HCT116 (cell line): Measurements from ENCODE around the gene HIVEP3. TPM values are rescaled to one million over a fixed set of nuclear protein-coding genes. Genes with fewer than 3 reads are reported as not detected.
A peak's percentile ranks its signal among the peaks of the same experiment; 100 is the strongest.

Source experiments
- ATAC-seq: fragments of 200-7000 bp; cut with Tn5 transposase; 2 replicates; pipeline ENCODE4 v1.9.1; 2020; ENCODE audit warnings: mild to moderate bottlenecking, moderate library complexity
- BruUV-seq: library from RNA; stranded (reverse); fragments of 400-500 nt; replicated peaks from 2 replicates; lab custom pipeline; 2021; lab: Mats Ljungman, UMichigan
- CTCF ChIA-PET: fragments of 300-600 bp; sonication (Branson Sonifier 250); formaldehyde crosslinking; loops from one replicate; lab custom pipeline; 2021; ENCODE audit warnings: antibody characterized with exemption; lab: Charles Lee
- POLR2A ChIA-PET: fragments of 300-600, 350-600 bp; sonication (Branson Sonifier 250); formaldehyde crosslinking; loops from one replicate; lab custom pipeline; 2021; ENCODE audit warnings: antibody characterized with exemption; lab: Charles Lee
- RAD21 ChIA-PET, 2 experiments: fragments of 300-600 bp; sonication (Branson Sonifier 250); formaldehyde crosslinking; loops; one replicate each; lab custom pipeline; 2023; ENCODE audit warnings: low total read pairs in 2 of 2; ENCODE audit not compliant: uncharacterized antibody in 2 of 2, unreplicated experiment in 2 of 2, low non-redundant PET in 1 of 2; lab: Charles Lee
- DNase-seq: peaks from one replicate; pipeline ENCODE4 v3.0.0-alpha.2; 2010; ENCODE audit warnings: low read depth, low spot score
- H2AFZ ChIP-seq: fragments of 200-600 bp; shearing (Covaris generic), sonication (generic); 2 replicates; pipeline ENCODE4 v1.6.1; 2017; ENCODE audit warnings: low read depth, mixed run types, mixed read lengths, antibody characterized with exemption, low read length; ENCODE audit not compliant: poor library complexity, severe bottlenecking
- H3K27ac ChIP-seq: 2 replicates; pipeline ENCODE4 v1.5.1; 2012; ENCODE audit warnings: low read depth, low read length
- H3K27me3 ChIP-seq: fragments of 200-600 bp; sonication (generic); 2 replicates; pipeline ENCODE4 v1.6.1; 2016; ENCODE audit warnings: mixed run types, low read length, mixed read lengths; ENCODE audit not compliant: insufficient read depth
- H3K36me3 ChIP-seq, 2 experiments: fragments of 200-500 bp in 1 of 2; fragments of 200-600 bp in 1 of 2; sonication (Bioruptor generic) in 1 of 2; sonication (generic) in 1 of 2; 2 replicates each; pipeline versions ENCODE4 v1.5.1 to v1.6.1; 2014 to 2016; ENCODE audit warnings: low read length in 2 of 2, inconsistent platforms in 1 of 2, mixed read lengths in 1 of 2, mixed run types in 1 of 2; ENCODE audit not compliant: insufficient read depth in 2 of 2, control insufficient read depth in 1 of 2
- H3K4me1 ChIP-seq, 2 experiments: fragments of 200-600 bp in 1 of 2; sonication (generic) in 1 of 2; 2 replicates each; pipeline versions ENCODE4 v1.5.1 to v1.6.1; 2012 to 2017; ENCODE audit warnings: low read length in 2 of 2, inconsistent platforms in 1 of 2, mild to moderate bottlenecking in 1 of 2, mixed read lengths in 1 of 2, mixed run types in 1 of 2, moderate library complexity in 1 of 2; ENCODE audit not compliant: insufficient read depth in 2 of 2, control insufficient read depth in 1 of 2
- H3K4me2 ChIP-seq: fragments of 200-600 bp; sonication (generic); 2 replicates; pipeline ENCODE4 v1.6.1; 2017; ENCODE audit warnings: mixed run types, low read length, mixed read lengths
- H3K4me3 ChIP-seq, 2 experiments: fragments of 200-600 bp in 1 of 2; sonication (generic) in 1 of 2; replicated peaks in 1 of 2; 2 replicates each; pipeline ENCODE4 v1.5.1; 2011 to 2016; ENCODE audit warnings: low read length in 2 of 2, control low read depth in 1 of 2, low read depth in 1 of 2, mild to moderate bottlenecking in 1 of 2, mixed read lengths in 1 of 2, mixed run types in 1 of 2
- H3K79me2 ChIP-seq: fragments of 200-600 bp; sonication (generic); 2 replicates; pipeline ENCODE4 v1.6.1; 2017; ENCODE audit warnings: mild to moderate bottlenecking, mixed run types, low read length, moderate library complexity, mixed read lengths; ENCODE audit not compliant: insufficient read depth
- H3K9ac ChIP-seq: fragments of 200-600 bp; sonication (generic); 2 replicates; pipeline ENCODE4 v1.6.1; 2016; ENCODE audit warnings: low read length, mixed read lengths
- H3K9me2 ChIP-seq: fragments of 200-600 bp; sonication (generic), shearing (Covaris generic); 2 replicates; pipeline ENCODE4 v1.6.1; 2017; ENCODE audit warnings: mixed run types, mild to moderate bottlenecking, moderate library complexity; ENCODE audit not compliant: insufficient read depth
- H3K9me3 ChIP-seq, 2 experiments: fragments of 200-500 bp in 1 of 2; fragments of 200-600 bp in 1 of 2; sonication (Bioruptor generic) in 1 of 2; sonication (generic) in 1 of 2; 2 replicates each; pipeline ENCODE4 v1.6.1; 2014 to 2017; ENCODE audit warnings: low read length in 2 of 2, mixed read lengths in 2 of 2, inconsistent platforms in 1 of 2, low read depth in 1 of 2, mild to moderate bottlenecking in 1 of 2, mixed run types in 1 of 2, moderate library complexity in 1 of 2; ENCODE audit not compliant: control insufficient read depth in 1 of 2, insufficient read depth in 1 of 2
- H4K20me1 ChIP-seq: fragments of 200-600 bp; sonication (generic), shearing (Covaris generic); 2 replicates; pipeline ENCODE4 v1.6.1; 2017; ENCODE audit warnings: mixed run types, mild to moderate bottlenecking, moderate library complexity; ENCODE audit not compliant: insufficient read depth
- CBX3 ChIP-seq: IDR thresholded peaks from 2 replicates; pipeline ENCODE4 v1.6.1; 2012; ENCODE audit warnings: low read depth
- CEBPB ChIP-seq: IDR thresholded peaks from 2 replicates; pipeline ENCODE4 v1.6.1; 2012; ENCODE audit warnings: low read depth
- ELF1 ChIP-seq: IDR thresholded peaks from 2 replicates; pipeline ENCODE4 v1.6.1; 2012; ENCODE audit warnings: low read depth, borderline replicate concordance
- EZH2 ChIP-seq: fragments of 200-600 bp; sonication (generic); IDR thresholded peaks from 2 replicates; pipeline ENCODE4 v1.6.1; 2017; ENCODE audit warnings: antibody characterized with exemption, mixed run types
- FOSL1 ChIP-seq: IDR thresholded peaks from 2 replicates; pipeline ENCODE4 v1.6.1; 2012; ENCODE audit warnings: low read depth
- JUND ChIP-seq: IDR thresholded peaks from 2 replicates; pipeline ENCODE4 v1.6.1; 2012
- POLR2A ChIP-seq: IDR thresholded peaks from 2 replicates; pipeline ENCODE4 v1.7.0; 2011; ENCODE audit warnings: borderline replicate concordance; ENCODE audit not compliant: insufficient read depth, insufficient read length; ENCODE audit errors: extremely low read depth
- POLR2AphosphoS5 ChIP-seq: IDR thresholded peaks from 2 replicates; pipeline ENCODE4 v1.6.1; 2011; ENCODE audit warnings: mild to moderate bottlenecking, low read depth, low read length, moderate library complexity
- RAD21 ChIP-seq: IDR thresholded peaks from 2 replicates; pipeline ENCODE4 v1.6.1; 2012; ENCODE audit warnings: low read depth, mild to moderate bottlenecking
- SIN3A ChIP-seq: IDR thresholded peaks from 2 replicates; pipeline ENCODE4 v1.6.1; 2012; ENCODE audit warnings: low read depth
- TCF7L2 ChIP-seq: IDR thresholded peaks from 2 replicates; pipeline ENCODE4 v1.7.0; 2011; ENCODE audit warnings: borderline replicate concordance, inconsistent platforms; ENCODE audit not compliant: insufficient read depth, insufficient read length; ENCODE audit errors: extremely low read depth
- YY1 ChIP-seq: IDR thresholded peaks from 2 replicates; pipeline ENCODE4 v1.6.1; 2011; ENCODE audit warnings: low read length, low read depth, moderate library complexity, mild to moderate bottlenecking; ENCODE audit not compliant: insufficient replicate concordance; ENCODE audit errors: extremely low read depth
- ZFX ChIP-seq: fragments of 450-650 bp; IDR thresholded peaks from 2 replicates; pipeline ENCODE4 v1.6.1; 2017
- ZNF274 ChIP-seq: fragments of 200-500 bp; sonication (Bioruptor generic); IDR thresholded peaks from 2 replicates; pipeline ENCODE4 v1.6.1; 2014; ENCODE audit warnings: mild to moderate bottlenecking, low read depth, low read length, inconsistent platforms
- intact Hi-C: fragments of 100-400 bp; cut with micrococcal nuclease; formaldehyde crosslinking; loops from 2 replicates; pipeline ENCODE4 v1.10.0; 2022
- total RNA-seq: library from RNA; stranded (reverse); gene quantifications from one replicate; pipeline ENCODE4 v1.2.1, GENCODE V29; 2021; ENCODE audit not compliant: unreplicated experiment
- TF ChIP-seq, protein P1 (sequence below): IDR thresholded peaks from 2 replicates; pipeline ENCODE4 v1.6.1; 2012
- TF ChIP-seq, protein P2 (sequence below): IDR thresholded peaks from 2 replicates; pipeline ENCODE4 v1.6.1; 2012
- TF ChIP-seq, protein P3 (sequence below): IDR thresholded peaks from 2 replicates; pipeline ENCODE4 v1.6.1; 2012; ENCODE audit warnings: low read depth

Gene HIVEP3
- total RNA-seq, 1 experiment from 2014 or later: 7.1 TPM

DNA sequence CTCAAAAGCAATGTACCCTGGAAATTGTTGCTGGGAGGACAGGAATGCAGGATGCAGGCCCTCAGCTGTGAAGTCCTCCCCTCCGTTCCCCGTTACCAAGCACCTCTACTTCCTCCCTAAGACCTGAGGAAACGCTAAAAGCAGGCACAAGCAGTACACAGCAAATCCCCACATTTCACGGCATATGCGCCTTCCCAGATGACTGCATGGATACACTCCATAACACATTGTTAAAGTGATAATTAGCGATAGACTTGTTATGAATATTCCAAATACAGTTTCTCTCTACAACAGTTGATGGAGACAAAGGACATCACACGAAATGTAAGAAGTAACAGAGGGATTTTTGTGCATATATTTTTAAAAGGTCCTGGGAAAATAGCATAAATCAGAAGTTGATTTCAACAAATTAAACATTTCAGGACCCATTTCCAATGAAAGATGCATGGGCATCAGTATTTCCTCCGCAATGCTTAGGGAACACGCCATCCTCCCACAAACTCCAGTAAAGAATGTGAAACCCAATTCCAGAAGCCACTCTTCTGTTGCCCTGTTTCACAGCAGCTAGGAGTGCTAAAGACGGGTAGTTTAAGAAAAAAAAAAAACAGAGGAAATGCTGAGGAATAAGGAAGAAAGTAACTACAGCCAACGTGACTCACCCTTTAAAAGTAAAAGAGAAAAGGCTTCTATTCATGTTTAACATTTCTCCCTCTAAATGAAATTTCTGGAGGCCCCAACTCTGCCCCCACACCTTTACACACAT lies 75.5 kb downstream of the HIVEP3 start:
- BruUV-seq: no TSS peak
- intact Hi-C loops: no loop called here
- no peak overlapping the region for H3K9ac ChIP-seq
- no peaks in the 10 kb centered on the region for H3K27me3 ChIP-seq
- no peaks in the 10 kb centered on the region for H3K79me2 ChIP-seq
- no peaks in the 10 kb centered on the region for H4K20me1 ChIP-seq
- CTCF ChIA-PET: no interaction called here
- no peaks in the 10 kb centered on the region for H3K9me2 ChIP-seq
- no peak overlapping the region for H3K27ac ChIP-seq
- no peaks in the 10 kb centered on the region for H3K36me3 ChIP-seq
- RAD21 ChIA-PET: no interaction called here
- H3K4me3 ChIP-seq: no peak overlapping the region
- POLR2A ChIA-PET: no interaction called here
- no peak overlapping the region for H2AFZ ChIP-seq
- H3K4me2 ChIP-seq: no peak overlapping the region
- peaks cover 60 to 63% of the 10 kb centered on the region in 2 experiments for H3K4me1 ChIP-seq
- H3K9me3 ChIP-seq: no peaks in the 10 kb centered on the region
- DNase-seq (no peak), ATAC-seq (no peak)
- TF ChIP-seq ELF1: no peak
- TF ChIP-seq FOSL1: no peak
- TF ChIP-seq, protein P1, sequence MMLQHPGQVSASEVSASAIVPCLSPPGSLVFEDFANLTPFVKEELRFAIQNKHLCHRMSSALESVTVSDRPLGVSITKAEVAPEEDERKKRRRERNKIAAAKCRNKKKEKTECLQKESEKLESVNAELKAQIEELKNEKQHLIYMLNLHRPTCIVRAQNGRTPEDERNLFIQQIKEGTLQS: no peak
- TF ChIP-seq POLR2AphosphoS5: no peak
- TF ChIP-seq RAD21: peak; percentile 39
- TF ChIP-seq JUND: 0 out of 2 replicates have a peak, but pooled peaks have one; percentile 15

DNA sequence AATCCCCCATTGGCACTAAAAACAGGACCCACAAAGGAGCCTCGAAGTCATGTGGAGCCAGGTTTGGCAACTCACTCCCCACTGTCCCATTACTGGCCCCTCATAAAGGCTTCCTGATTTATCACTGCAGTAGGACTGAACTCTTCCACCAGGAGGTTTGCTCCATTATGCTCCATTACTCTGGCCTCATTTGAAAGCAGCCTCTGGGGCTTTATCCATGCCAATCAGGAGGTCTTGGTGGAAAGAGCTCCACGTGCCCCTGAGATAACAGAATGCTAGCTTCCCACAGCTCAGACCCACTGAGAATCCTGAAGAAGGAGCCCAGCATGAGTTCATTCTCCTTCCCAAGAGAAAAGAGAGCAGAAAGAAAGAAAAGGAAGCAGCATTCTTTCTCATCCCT lies 76.4 kb downstream of the HIVEP3 start:
- no peaks in the 10 kb centered on the region for H3K27me3 ChIP-seq
- no peaks in the 10 kb centered on the region for H4K20me1 ChIP-seq
- no peak for ATAC-seq
- no peaks in the 10 kb centered on the region for H3K36me3 ChIP-seq
- RAD21 ChIA-PET: no interaction called here
- no peaks in the 10 kb centered on the region for H3K9me2 ChIP-seq
- H3K9me3 ChIP-seq: no peaks in the 10 kb centered on the region
- H3K79me2 ChIP-seq: no peaks in the 10 kb centered on the region
- POLR2A ChIA-PET: no interaction called here
- intact Hi-C loops: no loop called here
- no peak overlapping the region for H3K4me3 ChIP-seq
- CTCF ChIA-PET: no interaction called here
- no TSS peak for BruUV-seq
- H2AFZ ChIP-seq: no peak overlapping the region
- H3K9ac ChIP-seq: no peak overlapping the region
- H3K4me1 ChIP-seq: peaks cover 60 to 63% of the 10 kb centered on the region in 2 experiments
- H3K4me2 ChIP-seq: no peak overlapping the region
- no peak for DNase-seq
- no peak overlapping the region for H3K27ac ChIP-seq
- TF ChIP-seq, protein P2, sequence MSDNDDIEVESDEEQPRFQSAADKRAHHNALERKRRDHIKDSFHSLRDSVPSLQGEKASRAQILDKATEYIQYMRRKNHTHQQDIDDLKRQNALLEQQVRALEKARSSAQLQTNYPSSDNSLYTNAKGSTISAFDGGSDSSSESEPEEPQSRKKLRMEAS: no peak
- TF ChIP-seq YY1: no peak
- no peak for TF ChIP-seq ELF1
- TF ChIP-seq, protein P1: no peak
- no peak for TF ChIP-seq RAD21
- TF ChIP-seq, protein P3, sequence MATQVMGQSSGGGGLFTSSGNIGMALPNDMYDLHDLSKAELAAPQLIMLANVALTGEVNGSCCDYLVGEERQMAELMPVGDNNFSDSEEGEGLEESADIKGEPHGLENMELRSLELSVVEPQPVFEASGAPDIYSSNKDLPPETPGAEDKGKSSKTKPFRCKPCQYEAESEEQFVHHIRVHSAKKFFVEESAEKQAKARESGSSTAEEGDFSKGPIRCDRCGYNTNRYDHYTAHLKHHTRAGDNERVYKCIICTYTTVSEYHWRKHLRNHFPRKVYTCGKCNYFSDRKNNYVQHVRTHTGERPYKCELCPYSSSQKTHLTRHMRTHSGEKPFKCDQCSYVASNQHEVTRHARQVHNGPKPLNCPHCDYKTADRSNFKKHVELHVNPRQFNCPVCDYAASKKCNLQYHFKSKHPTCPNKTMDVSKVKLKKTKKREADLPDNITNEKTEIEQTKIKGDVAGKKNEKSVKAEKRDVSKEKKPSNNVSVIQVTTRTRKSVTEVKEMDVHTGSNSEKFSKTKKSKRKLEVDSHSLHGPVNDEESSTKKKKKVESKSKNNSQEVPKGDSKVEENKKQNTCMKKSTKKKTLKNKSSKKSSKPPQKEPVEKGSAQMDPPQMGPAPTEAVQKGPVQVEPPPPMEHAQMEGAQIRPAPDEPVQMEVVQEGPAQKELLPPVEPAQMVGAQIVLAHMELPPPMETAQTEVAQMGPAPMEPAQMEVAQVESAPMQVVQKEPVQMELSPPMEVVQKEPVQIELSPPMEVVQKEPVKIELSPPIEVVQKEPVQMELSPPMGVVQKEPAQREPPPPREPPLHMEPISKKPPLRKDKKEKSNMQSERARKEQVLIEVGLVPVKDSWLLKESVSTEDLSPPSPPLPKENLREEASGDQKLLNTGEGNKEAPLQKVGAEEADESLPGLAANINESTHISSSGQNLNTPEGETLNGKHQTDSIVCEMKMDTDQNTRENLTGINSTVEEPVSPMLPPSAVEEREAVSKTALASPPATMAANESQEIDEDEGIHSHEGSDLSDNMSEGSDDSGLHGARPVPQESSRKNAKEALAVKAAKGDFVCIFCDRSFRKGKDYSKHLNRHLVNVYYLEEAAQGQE: no peak
- no peak for TF ChIP-seq JUND
- TF ChIP-seq SIN3A: no peak
- no peak for TF ChIP-seq POLR2A
- TF ChIP-seq POLR2AphosphoS5: no peak
- TF ChIP-seq ZFX: no peak
- no peak for TF ChIP-seq ZNF274
- TF ChIP-seq CEBPB: no peak
- TF ChIP-seq CBX3: no peak
- TF ChIP-seq EZH2: no peak
- TF ChIP-seq TCF7L2: no peak
